Esophagus muscularis mucosa (tissue), 4 donors: ENCODE measurements around the gene C8G.

Experiments used
- EP300 ChIP-seq: sonication (generic); formaldehyde crosslinking; IDR thresholded peaks from one replicate; pipeline ENCODE4 v1.6.1; 2017; ENCODE audit warnings: antibody characterized with exemption
- POLR2A ChIP-seq: fragments of 450-650 bp; IDR thresholded peaks from one replicate; pipeline ENCODE4 v1.6.1; 2017; ENCODE audit warnings: antibody characterized with exemption, moderate library complexity, mild to moderate bottlenecking, low read depth
- POLR2AphosphoS5 ChIP-seq, 2 donors: sonication (generic); formaldehyde crosslinking; IDR thresholded peaks; one replicate each; pipeline ENCODE4 v1.6.1; 2017; ENCODE audit warnings: antibody characterized with exemption in 2 of 2
- TF ChIP-seq, protein P1 (sequence below), 3 experiments: fragments of 200-600 bp in 2 of 3; fragments of 450-650 bp in 1 of 3; sonication (generic) in 2 of 3; IDR thresholded peaks; one replicate each; pipeline ENCODE4 v1.5.1; 2017 to 2019; ENCODE audit warnings: antibody characterized with exemption in 3 of 3, mild to moderate bottlenecking in 2 of 3, moderate library complexity in 1 of 3

DNA sequence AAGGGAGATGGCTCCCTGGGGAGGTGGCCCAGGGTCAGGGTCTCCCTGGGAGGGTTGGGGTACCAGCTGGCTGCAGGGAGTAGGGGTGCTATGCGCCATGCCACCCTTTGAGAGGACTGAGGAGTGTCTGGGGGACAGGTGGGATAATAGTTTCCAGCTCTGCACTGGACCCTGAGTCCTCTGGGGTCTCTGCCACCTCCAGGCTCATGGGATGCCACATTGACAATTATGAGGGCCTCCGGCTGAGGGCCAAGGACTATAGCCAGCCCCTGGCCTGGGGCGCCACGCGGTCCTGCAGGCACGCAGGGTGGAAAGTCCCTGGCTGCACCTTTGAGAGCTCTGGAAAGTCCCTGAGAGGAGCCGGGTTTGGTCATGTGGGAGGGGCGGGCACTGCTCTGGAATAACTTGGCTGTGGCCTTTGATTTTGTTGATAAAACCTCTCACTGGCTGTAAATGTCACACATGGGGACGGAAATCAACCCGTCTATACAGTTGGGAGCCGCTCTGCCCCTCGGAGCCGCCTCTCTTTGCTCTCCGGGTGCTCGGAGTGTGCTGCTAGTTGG lies 42.7 kb upstream of the C8G start:
- TF ChIP-seq, protein P1, sequence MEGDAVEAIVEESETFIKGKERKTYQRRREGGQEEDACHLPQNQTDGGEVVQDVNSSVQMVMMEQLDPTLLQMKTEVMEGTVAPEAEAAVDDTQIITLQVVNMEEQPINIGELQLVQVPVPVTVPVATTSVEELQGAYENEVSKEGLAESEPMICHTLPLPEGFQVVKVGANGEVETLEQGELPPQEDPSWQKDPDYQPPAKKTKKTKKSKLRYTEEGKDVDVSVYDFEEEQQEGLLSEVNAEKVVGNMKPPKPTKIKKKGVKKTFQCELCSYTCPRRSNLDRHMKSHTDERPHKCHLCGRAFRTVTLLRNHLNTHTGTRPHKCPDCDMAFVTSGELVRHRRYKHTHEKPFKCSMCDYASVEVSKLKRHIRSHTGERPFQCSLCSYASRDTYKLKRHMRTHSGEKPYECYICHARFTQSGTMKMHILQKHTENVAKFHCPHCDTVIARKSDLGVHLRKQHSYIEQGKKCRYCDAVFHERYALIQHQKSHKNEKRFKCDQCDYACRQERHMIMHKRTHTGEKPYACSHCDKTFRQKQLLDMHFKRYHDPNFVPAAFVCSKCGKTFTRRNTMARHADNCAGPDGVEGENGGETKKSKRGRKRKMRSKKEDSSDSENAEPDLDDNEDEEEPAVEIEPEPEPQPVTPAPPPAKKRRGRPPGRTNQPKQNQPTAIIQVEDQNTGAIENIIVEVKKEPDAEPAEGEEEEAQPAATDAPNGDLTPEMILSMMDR (IDR thresholded peaks at IDR 0.05), result no peak
- TF ChIP-seq EP300 (no peak), POLR2A (no peak), POLR2AphosphoS5 (IDR thresholded peaks at IDR 0.05) (peak in 1 of 2 donors; percentile 58)
